H1 (cell line): ENCODE results near the gene JAKMIP3. TPM values are rescaled to one million over a fixed set of nuclear protein-coding genes. Genes with fewer than 3 reads are reported as not detected.

Source experiments
- CTCF ChIA-PET: fragments of 300-600 bp; sonication (Branson Sonifier 250); formaldehyde crosslinking; loops from one replicate; lab custom pipeline; 2021; ENCODE audit not compliant: partially characterized antibody; lab: Charles Lee
- POLR2A ChIA-PET: fragments of 300-600 bp; sonication (Branson Sonifier 250); formaldehyde crosslinking; loops from one replicate; lab custom pipeline; 2021; ENCODE audit warnings: inconsistent platforms; ENCODE audit not compliant: partially characterized antibody; lab: Charles Lee
- DNase-seq, 2 experiments: peaks; one replicate each; pipeline versions ENCODE4 v3.0.0 to v3.0.0-alpha.2; 2010 to 2022; ENCODE audit warnings: low spot score in 2 of 2, low read depth in 1 of 2, mixed read lengths in 1 of 2
- FAIRE-seq: peaks from 2 replicates; lab custom pipeline; 2011; peaks lifted over from hg19 to GRCh38; lab: Jason Lieb, UNC
- H2AFZ ChIP-seq: 2 replicates; pipeline ENCODE4 v1.8.1; 2012; ENCODE audit warnings: low read length, inconsistent platforms
- H2AK5ac ChIP-seq: 2 replicates; pipeline ENCODE4 v1.6.1; 2013; ENCODE audit warnings: low read depth, low read length
- H2BK120ac ChIP-seq: replicated peaks from 2 replicates; pipeline ENCODE3; 2013; ENCODE audit warnings: low read depth, low read length, inconsistent platforms
- H2BK12ac ChIP-seq: 2 replicates; pipeline ENCODE4 v1.6.1; 2013; ENCODE audit warnings: low read depth, low read length
- H2BK15ac ChIP-seq: 2 replicates; pipeline ENCODE4 v1.6.1; 2013; ENCODE audit warnings: low read length
- H2BK20ac ChIP-seq: 2 replicates; pipeline ENCODE4 v1.6.1; 2013; ENCODE audit warnings: low read length
- H2BK5ac ChIP-seq: 2 replicates; pipeline ENCODE4 v1.6.1; 2013; ENCODE audit warnings: low read depth, low read length
- H3K14ac ChIP-seq: 2 replicates; pipeline ENCODE4 v1.6.1; 2013; ENCODE audit warnings: inconsistent platforms; ENCODE audit not compliant: insufficient read length
- H3K18ac ChIP-seq: 2 replicates; pipeline ENCODE4 v1.6.1; 2013; ENCODE audit warnings: low read length; ENCODE audit errors: extremely low read depth
- H3K23ac ChIP-seq: 2 replicates; pipeline ENCODE4 v1.6.1; 2013; ENCODE audit warnings: inconsistent platforms; ENCODE audit not compliant: insufficient read length
- H3K23me2 ChIP-seq: 2 replicates; pipeline ENCODE4 v1.6.1; 2013; ENCODE audit warnings: low read depth, low read length
- H3K27ac ChIP-seq: 2 replicates; pipeline ENCODE4 v1.6.1; 2011; ENCODE audit warnings: low read depth, low read length, inconsistent platforms
- H3K27me3 ChIP-seq, 4 experiments: replicated peaks in 1 of 4; 1 replicate in 1 of 4; 2 replicates in 3 of 4; pipeline versions ENCODE4 v1.6.1 to v1.8.1; 2011 to 2013; ENCODE audit warnings: low read length in 3 of 4, mild to moderate bottlenecking in 3 of 4, inconsistent platforms in 2 of 4, mixed read lengths in 2 of 4, moderate library complexity in 1 of 4; ENCODE audit not compliant: control insufficient read depth in 3 of 4, insufficient read depth in 3 of 4; ENCODE audit errors: extremely low read depth in 1 of 4
- H3K36me3 ChIP-seq, 4 experiments: 2 replicates each; pipeline versions ENCODE4 v1.6.1 to v1.8.1; 2011 to 2013; ENCODE audit warnings: mild to moderate bottlenecking in 4 of 4, low read length in 3 of 4, moderate library complexity in 2 of 4, control low read depth in 1 of 4, inconsistent platforms in 1 of 4; ENCODE audit not compliant: insufficient read depth in 4 of 4, control insufficient read depth in 2 of 4
- H3K4ac ChIP-seq: replicated peaks from 2 replicates; pipeline ENCODE3; 2013; ENCODE audit warnings: low read length, low read depth, mixed read lengths, inconsistent platforms; ENCODE audit not compliant: insufficient read length
- H3K4me1 ChIP-seq, 4 experiments: replicated peaks in 1 of 4; 1 replicate in 1 of 4; 2 replicates in 3 of 4; pipeline versions ENCODE4 v1.6.1 to v1.8.1; 2011 to 2013; ENCODE audit warnings: low read length in 3 of 4, inconsistent platforms in 2 of 4, mixed read lengths in 1 of 4; ENCODE audit not compliant: insufficient read depth in 4 of 4, control insufficient read depth in 3 of 4
- H3K4me2 ChIP-seq, 2 experiments: 2 replicates each; pipeline versions ENCODE4 v1.6.1 to v1.8.1; 2011 to 2013; ENCODE audit warnings: low read depth in 2 of 2, low read length in 2 of 2, control low read depth in 1 of 2, inconsistent platforms in 1 of 2, mild to moderate bottlenecking in 1 of 2; ENCODE audit not compliant: insufficient read depth in 1 of 2
- H3K4me3 ChIP-seq, 4 experiments: fragments of 200-600, 300-600 bp in 1 of 4; sonication (generic), shearing (Covaris generic), sonication (Bioruptor Twin) in 1 of 4; 2 replicates each; pipeline versions ENCODE4 v1.5.1 to v1.8.1; 2011 to 2016; ENCODE audit warnings: low read length in 4 of 4, low read depth in 3 of 4, control low read depth in 2 of 4, inconsistent platforms in 2 of 4, mild to moderate bottlenecking in 2 of 4, mixed read lengths in 1 of 4, moderate library complexity in 1 of 4; ENCODE audit not compliant: insufficient read depth in 2 of 4; ENCODE audit errors: extremely low read depth in 1 of 4
- H3K56ac ChIP-seq: replicated peaks from 2 replicates; pipeline ENCODE3; 2013; ENCODE audit warnings: low read depth, mild to moderate bottlenecking, mixed read lengths, low read length, inconsistent platforms; ENCODE audit not compliant: insufficient read length
- H3K79me1 ChIP-seq: 2 replicates; pipeline ENCODE4 v1.6.1; 2013; ENCODE audit warnings: low read depth, low read length, control low read depth
- H3K79me2 ChIP-seq, 2 experiments: 2 replicates each; pipeline versions ENCODE4 v1.6.1 to v1.8.1; 2012 to 2013; ENCODE audit warnings: low read length in 2 of 2, mild to moderate bottlenecking in 2 of 2, inconsistent platforms in 1 of 2; ENCODE audit not compliant: insufficient read depth in 2 of 2, control insufficient read depth in 1 of 2
- H3K9ac ChIP-seq, 4 experiments: replicated peaks in 1 of 4; 1 replicate in 1 of 4; 2 replicates in 3 of 4; pipeline versions ENCODE4 v1.6.1 to v1.8.1; 2011 to 2013; ENCODE audit warnings: low read depth in 3 of 4, low read length in 3 of 4, control low read depth in 2 of 4, mild to moderate bottlenecking in 2 of 4, moderate library complexity in 2 of 4, inconsistent platforms in 1 of 4; ENCODE audit errors: extremely low read depth in 1 of 4
- H3K9me3 ChIP-seq, 2 experiments: 2 replicates each; pipeline versions ENCODE4 v1.6.1 to v1.8.1; 2012 to 2013; ENCODE audit warnings: mild to moderate bottlenecking in 2 of 2, moderate library complexity in 2 of 2, control low read depth in 1 of 2, inconsistent platforms in 1 of 2, low read depth in 1 of 2, low read length in 1 of 2, mixed read lengths in 1 of 2; ENCODE audit not compliant: insufficient read depth in 2 of 2
- H4K20me1 ChIP-seq, 2 experiments: replicated peaks in 1 of 2; 2 replicates each; pipeline versions ENCODE3 to v1.8.1; 2011 to 2013; ENCODE audit warnings: inconsistent platforms in 2 of 2, low read length in 2 of 2, mild to moderate bottlenecking in 1 of 2; ENCODE audit not compliant: insufficient read depth in 2 of 2, control insufficient read depth in 1 of 2
- H4K5ac ChIP-seq: 2 replicates; pipeline ENCODE4 v1.6.1; 2013; ENCODE audit warnings: low read length, low read depth, mixed read lengths, inconsistent platforms; ENCODE audit not compliant: insufficient read length
- H4K8ac ChIP-seq: 2 replicates; pipeline ENCODE4 v1.8.0; 2013; ENCODE audit warnings: mild to moderate bottlenecking, moderate library complexity, low read length, inconsistent platforms; ENCODE audit not compliant: insufficient read depth; ENCODE audit errors: extremely low read depth
- H4K91ac ChIP-seq: replicated peaks from 2 replicates; pipeline ENCODE3; 2013; ENCODE audit warnings: low read length, mixed read lengths, inconsistent platforms; ENCODE audit not compliant: insufficient read length
- GABPA ChIP-seq: IDR thresholded peaks from 2 replicates; pipeline ENCODE4 v1.6.1; 2011; ENCODE audit warnings: mild to moderate bottlenecking, low read length, moderate library complexity, borderline replicate concordance; ENCODE audit not compliant: insufficient read depth
- GTF2F1 ChIP-seq: IDR thresholded peaks from 2 replicates; pipeline ENCODE4 v1.6.1; 2012; ENCODE audit warnings: low read depth, low read length, improper control_type of control experiment, borderline replicate concordance
- HDAC6 ChIP-seq: IDR thresholded peaks from one replicate; pipeline ENCODE4 v1.7.1; 2012; ENCODE audit warnings: low read depth, mild to moderate bottlenecking, inconsistent platforms, low read length, moderate library complexity
- KDM1A ChIP-seq: fragments of 200-600, 300-600 bp; sonication (generic); IDR thresholded peaks from 2 replicates; pipeline ENCODE4 v1.7.1; 2016; ENCODE audit warnings: mild to moderate bottlenecking, low read length, borderline replicate concordance
- KDM4A ChIP-seq: IDR thresholded peaks from one replicate; pipeline ENCODE4 v1.7.1; 2012; ENCODE audit warnings: low read depth, mild to moderate bottlenecking, moderate library complexity, low read length, inconsistent platforms; ENCODE audit not compliant: severe bottlenecking
- POLR2A ChIP-seq, 2 experiments: IDR thresholded peaks; 1 replicate in 1 of 2; 2 replicates in 1 of 2; pipeline ENCODE4 v1.6.1; 2011; ENCODE audit warnings: low read depth in 2 of 2, low read length in 2 of 2, mild to moderate bottlenecking in 2 of 2; ENCODE audit errors: control extremely low read depth in 1 of 2
- SIRT6 ChIP-seq: IDR thresholded peaks from one replicate; pipeline ENCODE4 v1.7.1; 2012; ENCODE audit warnings: low read length, inconsistent platforms
- TAF1 ChIP-seq: IDR thresholded peaks from 2 replicates; pipeline ENCODE4 v1.6.1; 2011; ENCODE audit warnings: mild to moderate bottlenecking, low read depth, low read length
- WGBS, 2 experiments: shearing (Covaris generic) in 1 of 2; methylation state at CpG; one replicate each; pipeline versions ENCODE4 v1.1.6 to v1.1.7; 2013 to 2015; ENCODE audit warnings: low lambda C conversion rate in 2 of 2, mixed read lengths in 2 of 2, inconsistent platforms in 1 of 2, low coverage in 1 of 2, missing lambda C conversion rate in 1 of 2; ENCODE audit not compliant: insufficient replicate concordance in 2 of 2, insufficient coverage in 1 of 2, insufficient read length in 1 of 2; ENCODE audit errors: extremely low coverage in 1 of 2, missing lambda C conversion rate in 1 of 2; 5-methylcytosine and 5-hydroxymethylcytosine counted together
- polyA plus RNA-seq, 7 experiments: library from polyadenylated mRNA; depleted of rRNA in 3 of 7; stranded (reverse) in 5 of 7; unstranded in 2 of 7; fragments of >200 nt in 5 of 7; fragments of 200-250 nt in 2 of 7; gene quantifications; 1 replicate in 5 of 7; 2 replicates in 1 of 7; 4 replicates in 1 of 7; pipeline versions ENCODE4 v1.2.1 to v1.2.3, GENCODE V29; 2011 to 2013; ENCODE audit warnings: missing spikeins in 2 of 7, mixed read lengths in 2 of 7
- total RNA-seq: library from RNA; stranded (reverse); fragmentation: NEBNext Ultra II Directional; extraction: Animal tissue kit (Norgen Biotek cat#: 25700); gene quantifications from 2 replicates; pipeline ENCODE4 v1.2.1, GENCODE V29; 2021
- TF ChIP-seq, protein P1 (sequence below), 3 experiments: IDR thresholded peaks; 1 replicate in 2 of 3; 2 replicates in 1 of 3; pipeline versions ENCODE4 v1.5.1 to v1.6.1; 2011; ENCODE audit warnings: low read length in 3 of 3, mild to moderate bottlenecking in 3 of 3, inconsistent platforms in 2 of 3, low read depth in 1 of 3, moderate library complexity in 1 of 3; ENCODE audit not compliant: insufficient read depth in 1 of 3; ENCODE audit errors: control extremely low read depth in 1 of 3
- TF ChIP-seq, protein P2 (sequence below): IDR thresholded peaks from 2 replicates; pipeline ENCODE4 v1.6.1; 2011; ENCODE audit warnings: low read length, improper control_type of control experiment

The JAKMIP3 gene
- total and polyA plus RNA-seq, 2 of the 8 experiments (the other 6 are each of a cell fraction or from before 2014, with no cell fraction given): 0.83 to 0.91 TPM

DNA sequence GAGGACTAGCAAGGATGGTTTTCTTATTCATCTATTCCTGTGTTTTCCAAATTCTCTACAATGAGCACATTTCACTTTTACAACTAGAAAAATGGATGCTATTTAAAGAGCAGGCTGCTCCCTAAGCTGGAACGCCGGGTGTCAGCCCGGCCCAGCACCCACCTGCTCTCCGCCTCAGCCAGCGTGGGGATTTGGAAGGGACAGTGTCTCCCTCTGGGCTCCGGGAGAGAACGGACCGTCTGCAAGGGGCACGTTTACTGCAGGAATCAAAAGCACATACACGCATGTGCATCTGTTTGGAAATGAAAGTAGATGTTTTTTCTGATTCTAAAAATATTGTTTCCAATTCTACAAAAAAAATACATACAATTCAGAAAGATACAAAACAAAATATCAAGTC, 2.3 kb upstream of the JAKMIP3 start:
- H3K79me1 ChIP-seq: no peaks in the 10 kb centered on the region
- ChIA-PET POLR2A (interaction anchor here (0.6 to 1.1 kb wide), 2 partner anchors 9 to 24 kb away, joined by 3 read pairs; no protein-coding TSS in a partner anchor), CTCF (interaction anchor here (1.0 to 1.5 kb wide), 2 partner anchors 23 to 41 kb away, joined by 3 read pairs; no protein-coding TSS in a partner anchor)
- no peak overlapping the region for H3K14ac ChIP-seq
- H4K20me1 ChIP-seq: no peaks in the 10 kb centered on the region
- no peaks in the 10 kb centered on the region for H3K36me3 ChIP-seq
- H4K91ac ChIP-seq: no peak overlapping the region
- H3K23me2 ChIP-seq: no peaks in the 10 kb centered on the region; the same call in 1 of the 2 replicates
- H3K56ac ChIP-seq: no peak overlapping the region
- H3K9ac ChIP-seq: no peak overlapping the region
- H2BK20ac ChIP-seq: no peak overlapping the region
- H4K8ac ChIP-seq: no peak overlapping the region
- no peak overlapping the region for H3K18ac ChIP-seq
- H4K5ac ChIP-seq: no peak overlapping the region
- H3K23ac ChIP-seq: no peak overlapping the region
- H2BK15ac ChIP-seq: no peak overlapping the region
- H2BK120ac ChIP-seq: no peak overlapping the region
- H2BK5ac ChIP-seq: no peak overlapping the region
- H3K4me1 ChIP-seq: peaks cover 0 to 18% (median 13%) of the 10 kb centered on the region in 4 experiments; a peak in 6 of 7 replicates
- H2AK5ac ChIP-seq: no peak overlapping the region
- WGBS, 2 experiments: 91% methylated on average over 10 of the region's 10 CpGs; no CpG with 5 or more reads in 1 of the 2 experiments
- H3K79me2 ChIP-seq: no peaks in the 10 kb centered on the region
- FAIRE-seq (no peak), DNase-seq (no peak)
- H3K4ac ChIP-seq: no peak overlapping the region
- peaks cover 0 to 2% (median 0%) of the 10 kb centered on the region in 4 experiments; a peak in 2 of 7 replicates for H3K27me3 ChIP-seq
- peaks cover 0 to 4% of the 10 kb centered on the region in 2 experiments; a peak in 1 of 4 replicates for H3K9me3 ChIP-seq
- no peak overlapping the region for H3K4me2 ChIP-seq
- H3K27ac ChIP-seq: no peak overlapping the region
- no peak overlapping the region for H3K4me3 ChIP-seq
- H2AFZ ChIP-seq: no peak overlapping the region
- no peak overlapping the region for H2BK12ac ChIP-seq
- TF ChIP-seq KDM4A (no peak), SIRT6 (no peak), GTF2F1 (no peak), GABPA (no peak), POLR2A (IDR thresholded peaks at IDR 0.05; ENCODE audit: control extremely low read depth in 1 of 2, low read depth in 2 of 2, low read length in 2 of 2) (no peak), KDM1A (no peak), HDAC6 (no peak), TAF1 (no peak)
- TF ChIP-seq, protein P1, sequence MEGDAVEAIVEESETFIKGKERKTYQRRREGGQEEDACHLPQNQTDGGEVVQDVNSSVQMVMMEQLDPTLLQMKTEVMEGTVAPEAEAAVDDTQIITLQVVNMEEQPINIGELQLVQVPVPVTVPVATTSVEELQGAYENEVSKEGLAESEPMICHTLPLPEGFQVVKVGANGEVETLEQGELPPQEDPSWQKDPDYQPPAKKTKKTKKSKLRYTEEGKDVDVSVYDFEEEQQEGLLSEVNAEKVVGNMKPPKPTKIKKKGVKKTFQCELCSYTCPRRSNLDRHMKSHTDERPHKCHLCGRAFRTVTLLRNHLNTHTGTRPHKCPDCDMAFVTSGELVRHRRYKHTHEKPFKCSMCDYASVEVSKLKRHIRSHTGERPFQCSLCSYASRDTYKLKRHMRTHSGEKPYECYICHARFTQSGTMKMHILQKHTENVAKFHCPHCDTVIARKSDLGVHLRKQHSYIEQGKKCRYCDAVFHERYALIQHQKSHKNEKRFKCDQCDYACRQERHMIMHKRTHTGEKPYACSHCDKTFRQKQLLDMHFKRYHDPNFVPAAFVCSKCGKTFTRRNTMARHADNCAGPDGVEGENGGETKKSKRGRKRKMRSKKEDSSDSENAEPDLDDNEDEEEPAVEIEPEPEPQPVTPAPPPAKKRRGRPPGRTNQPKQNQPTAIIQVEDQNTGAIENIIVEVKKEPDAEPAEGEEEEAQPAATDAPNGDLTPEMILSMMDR (IDR thresholded peaks at IDR 0.05; ENCODE audit: control extremely low read depth in 1 of 3, insufficient read depth in 1 of 3, low read depth in 1 of 3, low read length in 3 of 3): no peak
- TF ChIP-seq, protein P2, sequence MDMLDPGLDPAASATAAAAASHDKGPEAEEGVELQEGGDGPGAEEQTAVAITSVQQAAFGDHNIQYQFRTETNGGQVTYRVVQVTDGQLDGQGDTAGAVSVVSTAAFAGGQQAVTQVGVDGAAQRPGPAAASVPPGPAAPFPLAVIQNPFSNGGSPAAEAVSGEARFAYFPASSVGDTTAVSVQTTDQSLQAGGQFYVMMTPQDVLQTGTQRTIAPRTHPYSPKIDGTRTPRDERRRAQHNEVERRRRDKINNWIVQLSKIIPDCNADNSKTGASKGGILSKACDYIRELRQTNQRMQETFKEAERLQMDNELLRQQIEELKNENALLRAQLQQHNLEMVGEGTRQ: no peak
